Measurements from ENCODE around the gene SPEM1.

Gene SPEM1, protein sequence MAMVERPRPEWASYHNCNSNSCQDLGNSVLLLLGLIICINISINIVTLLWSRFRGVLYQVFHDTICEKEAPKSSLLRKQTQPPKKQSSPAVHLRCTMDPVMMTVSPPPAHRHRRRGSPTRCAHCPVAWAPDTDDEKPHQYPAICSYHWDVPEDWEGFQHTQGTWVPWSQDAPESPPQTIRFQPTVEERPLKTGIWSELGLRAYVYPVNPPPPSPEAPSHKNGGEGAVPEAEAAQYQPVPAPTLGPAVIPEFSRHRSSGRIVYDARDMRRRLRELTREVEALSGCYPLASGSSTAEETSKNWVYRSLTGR

DNA sequence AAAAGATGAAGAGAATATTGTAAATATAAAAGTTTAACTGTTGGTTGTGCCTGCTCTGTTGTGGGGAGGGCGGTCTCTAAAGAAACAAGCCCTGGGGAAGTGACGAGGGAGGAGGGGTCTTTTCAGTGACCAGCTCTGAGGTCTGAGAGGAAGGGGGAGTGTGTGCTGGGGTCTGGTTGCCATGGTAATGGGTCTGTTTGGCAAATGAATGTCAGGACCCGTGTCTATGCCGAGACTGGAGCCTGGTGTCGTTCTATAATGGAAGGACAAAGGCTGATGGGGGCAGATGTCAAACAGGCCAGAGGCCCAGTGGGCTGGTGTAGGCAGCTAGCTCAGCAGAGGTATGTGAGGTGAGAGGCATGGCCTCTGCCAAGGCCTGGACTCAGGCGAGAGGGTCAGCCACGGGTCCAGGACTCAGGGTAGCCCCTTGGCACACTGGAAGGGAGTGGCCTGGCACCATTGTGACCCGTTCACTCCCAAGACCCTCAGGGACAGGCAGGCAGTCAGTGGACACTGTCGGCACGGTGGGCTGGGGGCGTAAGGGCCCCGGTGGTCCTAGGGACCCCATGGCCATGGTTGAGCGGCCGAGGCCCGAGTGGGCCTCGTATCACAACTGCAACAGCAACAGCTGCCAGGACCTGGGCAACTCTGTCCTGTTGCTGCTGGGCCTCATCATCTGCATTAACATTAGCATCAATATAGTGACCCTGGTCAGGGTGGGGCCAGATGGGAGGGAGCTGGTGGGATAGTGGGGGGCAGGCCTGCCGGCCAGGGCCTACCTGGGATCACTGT lies at the start of gene SPEM1:
TSS of gene SPEM1 (plus strand) at position 506 of the 792 bp plus-strand sequence. CDS start at position 567, 61 bp downstream.
- no peak for DNase-seq (ENCODE audit: low spot score)

DNA sequence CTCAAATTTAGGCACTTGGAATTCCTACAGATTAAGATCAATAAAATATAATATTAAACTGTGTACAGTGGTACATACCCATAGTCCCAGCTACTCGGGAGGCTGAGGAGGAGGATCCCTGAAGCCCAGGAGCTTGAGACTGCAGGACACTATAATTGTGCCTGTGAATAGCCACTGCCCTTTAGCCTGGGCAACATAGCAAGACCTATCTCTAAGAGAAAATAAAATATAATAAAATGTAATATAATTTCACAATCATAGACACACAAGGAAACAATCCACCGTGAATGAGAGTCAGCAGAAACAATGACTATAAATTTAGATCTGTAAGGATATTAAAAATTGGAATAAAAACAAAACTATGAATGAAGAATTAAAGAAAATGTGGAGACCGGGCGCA lies 49.3 kb upstream of the SPEM1 start:
- DNase-seq (ENCODE audit: low spot score): no peak

DNA sequence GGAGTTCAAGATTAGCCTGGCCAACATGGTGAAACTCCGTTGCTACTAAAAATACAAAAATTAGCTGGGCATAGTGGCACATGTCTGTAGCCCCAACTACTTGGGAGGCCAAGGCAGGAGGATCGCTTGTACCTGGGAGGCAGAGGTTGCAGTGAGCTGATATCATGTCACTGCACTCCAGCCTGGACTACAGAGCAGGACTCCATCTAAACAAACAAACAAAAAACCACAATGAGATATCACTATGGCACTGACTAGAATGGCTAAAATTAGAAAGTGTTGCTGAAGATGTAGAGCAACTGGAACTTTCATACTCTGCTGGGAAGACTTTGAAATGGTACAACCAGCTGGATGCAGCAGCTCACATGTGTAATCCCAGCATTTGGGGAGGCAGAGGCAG lies 45.8 kb upstream of the SPEM1 start:
- DNase-seq (ENCODE audit: low spot score): no peak

DNA sequence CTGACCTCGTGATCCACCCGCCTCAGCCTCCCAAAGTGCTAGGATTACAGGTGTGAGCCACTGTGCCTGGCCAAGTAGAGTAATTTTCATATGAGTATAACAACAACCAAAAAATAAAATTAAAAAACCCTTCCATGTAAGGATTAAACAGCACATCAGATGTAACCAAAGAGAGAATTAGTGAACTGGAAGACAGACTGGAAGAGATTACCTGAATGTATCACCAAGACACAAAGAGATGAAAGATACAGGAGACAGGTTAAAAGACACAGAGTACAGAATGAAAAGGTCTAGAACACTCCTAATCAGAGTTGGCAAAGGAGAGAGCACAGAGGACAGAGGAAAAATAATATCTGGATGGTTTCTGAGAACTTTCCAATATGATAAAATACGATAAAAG lies 41.0 kb upstream of the SPEM1 start:
- DNase-seq (ENCODE audit: low spot score): no peak

DNA sequence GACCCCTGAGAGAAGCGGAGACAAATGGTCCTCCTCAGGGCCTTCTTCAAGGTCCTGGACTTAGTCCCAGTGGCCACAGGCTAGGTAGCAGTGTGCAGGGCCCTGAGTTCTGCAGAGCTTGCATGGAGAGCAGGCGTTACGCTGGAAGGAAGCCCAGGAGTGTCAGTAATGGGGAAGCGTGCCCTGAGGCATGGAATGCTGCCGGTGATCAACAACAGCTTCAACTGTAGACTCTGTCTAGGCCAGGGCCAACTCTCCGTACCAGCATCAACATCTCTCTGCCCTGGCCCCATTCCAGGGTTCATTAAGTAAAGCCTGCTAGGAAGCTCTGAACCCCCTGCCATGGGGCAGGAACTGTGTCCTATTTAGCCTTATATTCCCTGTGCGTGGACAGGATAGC lies 39.8 kb upstream of the SPEM1 start:
- no peak for DNase-seq (ENCODE audit: low spot score)

DNA sequence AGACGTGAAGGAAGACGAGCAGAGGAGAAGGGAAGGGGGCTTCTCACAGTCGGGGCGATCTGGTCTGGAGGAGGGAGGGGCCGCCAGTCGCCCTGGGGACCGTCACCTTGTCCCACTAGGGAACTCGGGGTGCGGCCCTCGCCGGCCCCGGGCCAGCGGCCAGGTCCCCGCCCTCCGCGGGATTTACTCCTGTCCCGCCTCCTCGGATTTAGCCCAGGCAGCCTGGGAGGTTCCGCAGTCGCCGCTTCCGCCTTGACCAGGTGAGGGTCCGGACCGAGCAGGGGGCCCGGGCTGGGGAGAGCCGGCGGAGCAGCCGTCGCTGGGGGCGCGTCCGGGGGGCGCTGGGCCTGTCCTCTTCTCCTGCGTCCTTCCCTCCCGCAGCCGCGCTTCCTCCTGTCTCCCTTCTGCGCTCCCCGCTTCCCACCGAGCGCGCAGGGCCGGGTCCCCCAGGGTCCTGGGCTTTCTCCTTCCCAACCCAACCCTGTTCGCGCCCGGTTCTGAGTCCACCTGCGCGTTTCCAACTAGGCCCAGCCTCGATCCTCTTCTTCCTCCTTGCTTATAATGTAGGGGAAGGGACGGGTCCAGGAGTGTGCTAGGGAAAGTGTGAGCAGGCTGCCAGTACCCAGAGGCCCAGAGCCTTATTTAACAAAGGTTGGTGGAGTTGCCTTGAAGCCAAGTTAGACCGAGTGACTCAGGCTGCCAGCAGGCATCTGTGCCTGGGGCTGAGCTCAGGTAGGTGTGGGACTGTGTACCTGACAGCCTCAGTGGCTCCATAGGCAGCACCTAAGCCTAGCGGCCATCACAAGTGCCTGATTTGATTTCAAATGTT lies 39.1 kb upstream of the SPEM1 start, which contains the start of gene TNK1:
TSS of gene TNK1 (plus strand) at position 235 of the 829 bp plus-strand sequence. CDS start 1,838 bp downstream, outside the sequence.
- peak; percentile 70 for DNase-seq (ENCODE audit: low spot score)

DNA sequence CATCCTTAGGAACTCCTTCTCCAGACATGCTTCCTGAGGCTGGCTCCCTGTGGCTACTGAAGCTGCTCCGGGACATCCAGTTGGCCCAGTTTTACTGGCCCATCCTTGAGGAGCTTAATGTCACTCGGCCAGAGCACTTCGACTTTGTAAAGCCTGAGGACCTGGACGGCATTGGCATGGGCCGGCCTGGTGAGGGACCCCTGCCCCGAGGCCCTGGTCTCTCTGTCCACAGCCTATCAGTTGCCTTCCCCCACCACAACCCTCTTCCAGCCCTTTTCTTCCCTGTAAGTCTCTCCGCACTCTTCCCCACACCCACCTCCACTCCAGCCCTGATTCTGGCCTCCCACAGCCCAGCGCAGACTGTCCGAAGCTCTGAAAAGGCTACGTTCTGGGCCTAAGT lies 37.2 kb upstream of the SPEM1 start:
- DNase-seq (ENCODE audit: low spot score): no peak

DNA sequence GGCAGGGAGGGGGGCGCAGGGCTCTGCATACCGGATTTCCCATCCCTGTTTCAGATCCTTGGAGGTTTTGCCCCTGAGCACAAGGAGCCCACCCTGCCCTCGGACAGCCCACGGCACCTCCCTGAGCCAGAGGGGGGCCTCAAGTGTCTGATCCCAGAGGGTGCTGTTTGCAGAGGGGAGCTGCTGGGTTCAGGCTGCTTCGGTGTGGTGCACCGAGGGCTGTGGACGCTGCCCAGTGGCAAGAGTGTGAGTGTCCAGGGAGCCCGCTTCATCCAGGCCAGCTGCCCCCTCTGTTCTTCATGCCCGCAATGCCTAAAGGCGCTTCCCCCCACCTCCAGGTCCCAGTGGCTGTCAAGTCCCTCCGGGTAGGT lies 36.8 kb upstream of the SPEM1 start:
- no peak for DNase-seq (ENCODE audit: low spot score)

DNA sequence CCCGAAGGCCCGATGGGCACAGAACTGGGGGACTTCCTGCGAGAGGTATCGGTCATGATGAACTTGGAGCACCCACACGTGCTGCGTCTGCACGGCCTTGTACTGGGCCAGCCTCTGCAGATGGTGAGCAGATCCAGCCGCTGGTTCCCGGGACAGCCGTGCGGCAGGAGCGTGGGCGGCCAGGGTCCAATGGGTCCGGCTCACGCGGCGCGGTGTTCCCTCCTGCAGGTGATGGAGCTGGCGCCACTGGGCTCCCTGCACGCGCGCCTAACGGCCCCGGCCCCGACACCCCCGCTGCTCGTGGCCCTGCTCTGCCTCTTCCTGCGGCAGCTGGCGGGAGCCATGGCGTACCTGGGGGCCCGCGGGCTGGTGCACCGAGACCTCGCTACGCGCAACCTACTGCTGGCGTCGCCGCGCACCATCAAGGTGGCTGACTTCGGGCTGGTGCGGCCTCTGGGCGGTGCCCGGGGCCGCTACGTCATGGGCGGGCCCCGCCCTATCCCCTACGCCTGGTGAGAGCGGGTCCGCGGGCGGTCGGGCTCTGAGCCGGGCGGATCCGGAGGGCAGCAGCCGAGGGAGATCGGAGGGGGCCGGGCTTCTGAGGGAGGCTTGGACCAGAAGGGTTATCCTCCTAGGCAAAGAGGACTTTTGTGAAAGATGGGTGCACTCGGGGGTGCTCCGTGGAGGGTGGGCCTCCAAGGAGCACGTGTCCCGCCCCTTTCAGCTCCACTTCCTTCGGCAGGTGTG lies 36.2 kb upstream of the SPEM1 start:
- DNase-seq (ENCODE audit: low spot score): no peak

DNA sequence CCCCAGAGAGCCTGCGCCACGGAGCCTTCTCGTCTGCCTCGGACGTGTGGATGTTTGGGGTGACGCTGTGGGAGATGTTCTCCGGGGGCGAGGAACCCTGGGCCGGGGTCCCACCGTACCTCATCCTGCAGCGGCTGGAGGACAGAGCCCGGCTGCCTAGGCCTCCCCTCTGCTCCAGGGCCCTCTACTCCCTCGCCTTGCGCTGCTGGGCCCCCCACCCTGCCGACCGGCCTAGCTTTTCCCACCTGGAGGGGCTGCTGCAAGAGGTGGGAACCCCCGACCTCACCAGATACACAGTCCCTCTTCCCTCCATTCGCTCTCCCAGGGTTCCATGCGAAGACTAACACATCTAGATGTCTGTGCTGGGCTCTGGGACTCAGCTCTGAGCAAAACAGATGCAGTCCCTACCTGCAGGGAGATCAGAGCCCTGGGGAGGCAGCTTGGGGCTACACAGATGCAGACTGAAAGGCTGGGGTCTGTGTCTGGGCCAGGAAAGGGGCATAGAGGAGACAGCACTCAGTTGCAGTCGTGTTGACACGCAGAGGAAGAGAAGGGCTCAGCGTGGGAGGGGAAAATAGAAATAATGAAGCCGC lies 35.5 kb upstream of the SPEM1 start:
- DNase-seq (ENCODE audit: low spot score): no peak

DNA sequence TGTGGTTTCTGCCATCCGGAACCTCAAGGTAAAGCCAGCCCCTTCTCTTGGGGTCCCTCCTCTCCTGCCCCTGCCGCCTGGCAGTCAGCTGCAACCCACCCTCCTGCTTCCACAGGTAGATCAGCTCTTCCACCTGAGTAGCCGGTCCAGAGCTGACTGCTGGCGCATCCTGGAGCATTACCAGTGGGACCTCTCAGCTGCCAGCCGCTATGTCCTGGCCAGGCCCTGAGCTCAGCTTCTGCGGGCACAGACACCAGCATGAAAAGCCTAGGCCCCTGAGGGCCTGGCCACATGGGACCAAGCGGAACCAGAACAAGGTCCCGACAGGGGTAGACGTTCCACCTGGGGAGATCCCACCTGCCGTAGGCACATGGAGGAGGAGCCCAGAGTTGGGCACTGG lies 31.3 kb upstream of the SPEM1 start:
- no peak for DNase-seq (ENCODE audit: low spot score)

DNA sequence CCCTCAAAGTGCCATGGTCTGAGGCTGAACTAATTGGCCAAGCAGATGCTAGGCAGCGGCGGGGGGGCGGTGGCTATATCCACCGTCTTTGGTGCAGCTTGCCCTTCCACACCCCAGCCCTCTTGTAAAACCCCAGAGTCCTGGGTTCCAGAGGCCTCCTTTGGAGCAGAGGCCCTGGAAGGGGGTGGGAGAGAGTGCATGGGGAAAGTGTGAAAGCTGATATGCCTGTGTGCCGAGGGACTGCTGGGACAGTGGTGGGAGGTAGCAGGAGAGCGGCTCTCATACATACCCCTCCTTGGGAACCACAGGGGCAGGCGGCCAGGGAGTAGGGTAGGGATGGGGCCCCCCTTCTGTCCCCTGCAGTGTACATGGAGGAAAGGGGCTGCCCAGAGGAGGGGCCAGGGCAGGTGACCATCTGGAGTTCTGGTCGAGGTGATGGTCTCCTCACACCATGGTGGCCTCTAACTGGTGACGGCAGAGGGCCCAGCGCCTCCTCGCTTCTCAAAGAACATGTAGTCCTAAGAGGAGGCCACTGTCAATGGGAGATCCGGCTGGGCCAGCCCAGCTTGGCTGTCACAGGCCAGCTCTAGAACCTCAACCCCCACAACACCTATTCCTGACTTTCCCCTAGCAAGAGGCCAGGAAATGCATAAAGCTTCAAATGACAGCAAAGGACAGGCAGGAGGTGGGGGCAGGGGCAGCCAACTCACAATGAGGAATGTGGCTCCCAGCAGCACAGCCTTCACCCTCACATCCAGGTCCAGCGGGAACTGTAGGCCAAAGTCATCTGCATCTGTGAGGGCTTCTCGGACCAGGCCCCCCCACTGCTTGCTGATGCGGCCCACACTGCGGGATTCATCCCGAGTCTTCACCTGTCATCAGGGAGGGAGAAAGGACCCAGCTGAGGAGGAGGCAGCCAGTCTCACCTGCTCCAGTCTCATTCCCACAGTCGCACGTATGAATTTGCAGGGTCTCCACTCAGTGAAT lies 29.9 kb upstream of the SPEM1 start:
- no peak for DNase-seq (ENCODE audit: low spot score)

DNA sequence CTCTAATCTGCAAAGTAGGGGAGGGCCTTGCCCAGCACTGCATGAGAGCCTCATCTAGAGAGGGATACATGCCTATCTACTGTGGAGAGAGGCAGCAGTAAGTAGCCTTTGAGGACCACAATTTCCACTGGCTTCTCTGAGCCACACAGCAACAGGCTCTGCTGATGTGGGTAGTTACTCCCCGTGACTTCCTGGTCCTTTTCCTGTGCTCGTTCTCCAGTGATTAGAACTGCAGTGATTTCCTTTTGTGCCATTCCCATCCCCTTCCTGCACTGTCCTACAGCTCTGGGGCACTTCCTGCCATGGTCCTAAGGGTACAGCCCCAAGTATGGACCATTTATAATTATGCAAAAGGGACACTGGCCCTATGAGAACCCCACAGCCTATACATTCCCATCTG lies 28.8 kb upstream of the SPEM1 start:
- no peak for DNase-seq (ENCODE audit: low spot score)

DNA sequence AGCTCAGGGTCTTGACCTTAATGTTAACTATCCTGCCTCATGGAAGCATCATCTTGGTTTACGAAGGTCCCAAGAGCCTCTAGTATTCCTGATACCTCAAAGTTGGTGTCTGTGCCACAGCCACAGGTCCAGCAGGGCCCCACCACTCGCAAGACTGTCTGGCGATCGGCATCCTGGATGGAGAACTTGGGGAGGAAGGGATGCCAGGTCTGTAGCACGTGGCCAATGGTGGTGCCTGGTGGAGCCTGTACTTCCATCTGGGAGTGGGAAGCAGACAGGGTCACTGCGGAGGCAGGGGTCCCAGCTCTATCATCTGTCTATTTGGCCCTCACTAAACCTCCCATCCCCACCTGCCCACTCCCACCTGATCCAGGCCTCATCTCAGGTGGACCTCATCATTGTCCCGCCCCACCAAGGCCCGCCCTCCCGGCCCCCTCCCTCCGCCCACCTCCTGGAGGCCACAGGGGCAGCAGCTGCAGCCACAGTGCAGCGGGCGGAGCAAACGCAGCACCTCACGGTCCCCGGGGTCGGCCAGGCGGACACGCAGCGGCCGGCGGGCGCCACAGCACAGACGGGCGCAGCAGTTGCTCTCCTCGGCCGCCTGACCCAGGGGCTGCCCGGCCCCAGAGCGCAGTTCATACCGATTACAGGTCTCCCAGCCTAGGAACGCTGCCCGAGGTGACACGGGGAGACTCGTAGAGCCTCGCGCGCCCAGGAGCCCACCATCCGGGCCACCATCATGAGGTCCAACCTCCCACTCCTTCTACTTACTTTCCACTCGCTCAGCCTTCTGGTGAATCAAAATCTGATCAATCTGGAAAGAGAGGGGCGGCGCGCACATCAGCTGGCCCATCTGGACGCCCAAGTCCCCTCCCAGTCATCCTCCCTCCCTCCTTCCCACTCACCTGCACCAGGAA lies 27.2 kb upstream of the SPEM1 start:
- no peak for DNase-seq (ENCODE audit: low spot score)

DNA sequence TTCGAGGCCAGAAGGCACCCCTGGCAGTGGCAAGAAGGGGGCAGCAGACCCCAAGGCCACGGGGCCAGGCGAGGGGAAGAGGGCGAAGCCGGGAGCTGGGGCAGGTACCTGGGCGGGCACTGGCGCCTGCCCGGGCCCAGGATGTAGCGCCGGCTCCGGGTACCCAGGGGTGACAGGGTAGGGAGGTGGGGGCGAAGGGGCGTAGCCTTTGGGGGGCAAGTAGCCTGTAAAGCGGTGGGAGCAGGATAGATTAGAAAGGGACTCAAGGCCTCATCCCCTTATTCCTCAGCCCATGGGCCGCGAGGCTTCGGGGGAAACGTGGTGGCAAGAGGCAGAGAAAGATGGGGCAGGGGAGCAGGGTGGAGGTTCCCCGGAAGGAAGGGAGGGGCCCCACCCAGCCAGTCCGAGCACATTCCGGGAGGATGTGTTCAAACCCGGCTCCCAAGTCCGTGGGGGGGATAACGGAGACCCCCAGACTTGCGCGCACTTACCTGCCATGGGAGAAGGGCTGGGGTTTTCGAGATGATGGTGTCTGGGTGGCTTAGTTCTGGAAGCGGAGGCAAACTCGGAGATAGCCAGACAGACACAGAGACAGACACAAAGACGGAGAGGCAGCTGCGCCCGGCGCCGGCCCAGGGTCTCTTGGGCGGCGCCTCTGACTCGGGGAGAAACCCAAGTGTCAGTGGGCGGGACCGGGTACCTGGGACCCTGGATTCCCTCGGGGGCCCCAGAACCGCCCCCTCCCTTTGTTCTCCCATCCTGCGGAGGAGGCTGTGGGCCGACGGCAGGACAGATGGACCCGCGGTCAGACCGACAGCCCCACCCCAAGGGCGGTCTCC lies 26.3 kb upstream of the SPEM1 start:
- no peak for DNase-seq (ENCODE audit: low spot score)

DNA sequence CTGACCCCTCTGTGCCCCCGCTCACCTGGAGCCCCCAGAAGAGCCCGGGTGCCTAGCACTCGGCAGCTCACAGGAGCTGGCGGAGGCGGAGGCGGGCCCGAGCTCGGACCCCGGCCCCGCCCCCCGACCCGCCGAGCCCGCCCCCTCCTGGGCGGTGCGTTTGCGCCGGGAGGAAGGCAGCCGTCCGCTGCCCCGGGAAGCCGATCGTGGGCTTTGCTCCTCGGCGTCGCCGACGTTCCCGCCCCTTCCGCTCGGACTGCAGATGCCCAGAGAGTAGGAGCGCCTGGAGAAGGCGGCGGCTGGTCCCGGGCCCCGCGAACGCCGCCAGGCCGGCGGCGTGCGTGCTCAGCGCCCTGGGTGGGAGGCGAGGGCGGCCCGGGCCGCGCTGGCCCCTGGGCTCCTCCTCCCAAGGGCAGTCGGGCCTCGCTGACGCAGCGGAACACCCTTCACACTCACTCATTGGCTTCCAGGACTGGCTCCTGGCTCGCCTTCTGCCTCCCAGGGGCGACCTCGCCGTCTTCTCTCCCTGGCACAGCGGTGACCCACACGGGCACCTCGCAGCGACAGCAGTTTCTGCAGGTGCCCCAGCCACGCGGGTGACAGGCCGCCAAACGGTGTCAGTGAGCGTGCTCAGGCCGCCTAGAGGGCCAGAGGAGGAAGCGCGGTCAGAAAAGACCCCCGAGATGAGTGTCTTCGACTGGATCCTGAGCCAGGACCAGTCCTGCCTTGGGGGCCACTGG lies 25.5 kb upstream of the SPEM1 start, which contains the start of gene PLSCR3:
TSS of gene PLSCR3 (minus strand) at position 74 of the 740 bp plus-strand sequence. CDS start 415 bp downstream, outside the sequence.
- peak; percentile 87 for DNase-seq (ENCODE audit: low spot score)

DNA sequence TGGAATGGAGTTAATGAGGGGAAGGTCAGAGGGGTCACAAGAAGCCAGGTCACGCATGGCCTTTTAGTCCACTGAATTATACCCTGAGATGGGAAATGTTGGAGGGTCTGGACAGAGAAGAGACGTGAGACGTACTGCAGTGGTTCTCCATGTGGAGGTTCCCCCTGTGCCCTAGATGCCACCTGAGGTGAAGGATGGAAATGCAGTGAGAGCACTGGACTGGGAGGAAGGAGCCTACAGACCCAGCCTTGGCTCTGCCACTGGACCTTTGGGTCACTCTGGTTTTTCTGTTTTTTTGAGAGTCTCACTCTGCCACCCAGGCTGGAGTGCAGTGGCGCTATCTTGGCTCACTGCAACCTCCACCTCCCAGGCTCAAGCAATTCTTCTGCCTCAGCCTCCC lies 24.0 kb upstream of the SPEM1 start:
- no peak for DNase-seq (ENCODE audit: low spot score)
